Stimulated activated naive B cell treated with anti-CD40 and anti-IgM and Interleukin-4, amounts not matched to agents 10 μg/mL and 1 μg/mL and 100 μg/mL, for 72 hours (primary cell): ENCODE results near the gene FKBP7.
A peak's percentile ranks its signal among the peaks of the same experiment; 100 is the strongest.
"Not testable (repeated sequence)": the region's sequence is repeated elsewhere in the genome, so short reads cannot be mapped to it uniquely, and the experiment has no call there.

Source experiments
- ATAC-seq, 2 donors: fragments of 150-1000 bp; cut with Tn5 transposase; replicated peaks; 2 replicates each; pipeline ENCODE4 v1.10.0; 2021; ENCODE audit warnings: moderate library complexity in 1 of 2
- DNase-seq: peaks from one replicate; pipeline ENCODE4 v3.0.0; 2021
- H3K27ac Mint-ChIP-seq: one replicate; pipeline ENCODE4 v1.8.0; 2022; ENCODE audit warnings: mild to moderate bottlenecking, mixed read lengths
- H3K27me3 Mint-ChIP-seq, 2 donors: one replicate each; pipeline ENCODE4 v1.8.0; 2022; ENCODE audit warnings: mixed read lengths in 2 of 2
- H3K36me3 Mint-ChIP-seq, 2 donors: one replicate each; pipeline ENCODE4 v1.8.0; 2022; ENCODE audit warnings: mixed read lengths in 2 of 2, mild to moderate bottlenecking in 1 of 2
- H3K4me1 Mint-ChIP-seq, 2 donors: one replicate each; pipeline ENCODE4 v1.8.0; 2022; ENCODE audit warnings: mixed read lengths in 2 of 2, mild to moderate bottlenecking in 1 of 2
- H3K4me3 Mint-ChIP-seq, 2 donors: one replicate each; pipeline ENCODE4 v1.8.0; 2022; ENCODE audit warnings: mild to moderate bottlenecking in 2 of 2, mixed read lengths in 2 of 2, moderate library complexity in 1 of 2
- H3K9me3 Mint-ChIP-seq, 2 donors: one replicate each; pipeline ENCODE4 v1.8.0; 2022; ENCODE audit warnings: mixed read lengths in 2 of 2, mild to moderate bottlenecking in 1 of 2

The FKBP7 gene

GRCh38 chr2:178478439-178479274 is at the start of gene FKBP7:
FKBP7 (minus strand) TSS chr2:178478600; CDS start chr2:178478499, 101 bp downstream.
- H3K36me3 Mint-ChIP-seq = peaks cover 0 to 2% of the 10 kb centered on the region in 2 donors
- peak; percentile 72 to 76 for ATAC-seq
- peaks cover 22 to 30% of the 10 kb centered on the region in 2 donors for H3K4me1 Mint-ChIP-seq

GRCh38 chr2:178527592-178527991 is 49.2 kb upstream of the FKBP7 start:
- ATAC-seq (no peak), DNase-seq (no peak)
- no peak overlapping the region for H3K27ac Mint-ChIP-seq
- H3K9me3 Mint-ChIP-seq = peaks cover 0 to 3% of the 10 kb centered on the region in 2 donors
- no peak overlapping the region for H3K4me3 Mint-ChIP-seq
- H3K4me1 Mint-ChIP-seq = peaks cover 43 to 70% of the 10 kb centered on the region in 2 donors
- no peaks in the 10 kb centered on the region for H3K27me3 Mint-ChIP-seq
- peaks cover 40 to 45% of the 10 kb centered on the region in 2 donors for H3K36me3 Mint-ChIP-seq

More at GRCh38 chr2:178478439-178479274, at the start of gene FKBP7:
- Mint-ChIP-seq H3K4me3 (peak within 1 kb of the TSS; percentile 95 to 96), H3K9me3 (no peaks in the 10 kb centered on the region), H3K27me3 (no peaks in the 10 kb centered on the region), H3K27ac (peak within 1 kb of the TSS; percentile 99)
- peak; percentile 75 for DNase-seq

GRCh38 chr2:178526256-178526655 is 47.9 kb upstream of the FKBP7 start:
- Mint-ChIP-seq H3K27me3 (no peaks in the 10 kb centered on the region), H3K36me3 (peaks cover 34 to 41% of the 10 kb centered on the region in 2 donors), H3K4me1 (peaks cover 34 to 57% of the 10 kb centered on the region in 2 donors), H3K9me3 (peaks cover 0 to 4% of the 10 kb centered on the region in 2 donors), H3K4me3 (peak overlapping the region in 1 of 2 donors; percentile 13), H3K27ac (no peak overlapping the region)
- ATAC-seq (no peak), DNase-seq (no peak)

GRCh38 chr2:178525460-178525859 is 47.1 kb upstream of the FKBP7 start:
- Mint-ChIP-seq H3K4me3 (peak overlapping the region; percentile 29 to 35), H3K36me3 (peaks cover 30 to 41% of the 10 kb centered on the region in 2 donors), H3K4me1 (peaks cover 26 to 49% of the 10 kb centered on the region in 2 donors), H3K27ac (peak overlapping the region; percentile 37)
- H3K27me3 Mint-ChIP-seq, ATAC-seq, DNase-seq, H3K9me3 Mint-ChIP-seq: not testable (repeated sequence)

- DNase-seq, H3K27ac Mint-ChIP-seq, H3K4me3 Mint-ChIP-seq, ATAC-seq, H3K9me3 Mint-ChIP-seq, H3K27me3 Mint-ChIP-seq: not testable (repeated sequence)
- Mint-ChIP-seq H3K4me1 (peaks cover 24 to 45% of the 10 kb centered on the region in 2 donors), H3K36me3 (peaks cover 28 to 41% of the 10 kb centered on the region in 2 donors)
These were observed 46.6 kb upstream of the FKBP7 start for GRCh38 chr2:178525010-178525409.

GRCh38 chr2:178523596-178524134 is 45.3 kb upstream of the FKBP7 start:
- Mint-ChIP-seq H3K4me1 (peaks cover 17 to 34% of the 10 kb centered on the region in 2 donors), H3K27me3 (no peaks in the 10 kb centered on the region), H3K9me3 (peaks cover 0 to 4% of the 10 kb centered on the region in 2 donors), H3K27ac (peak overlapping the region; percentile 90), H3K4me3 (peak overlapping the region; percentile 91 to 93), H3K36me3 (peaks cover 30 to 36% of the 10 kb centered on the region in 2 donors)
- DNase-seq (no peak), ATAC-seq (peak in 1 of 2 donors; percentile 21)

- no peaks in the 10 kb centered on the region for H3K27me3 Mint-ChIP-seq
- H3K4me3 Mint-ChIP-seq = peak overlapping the region; percentile 91 to 93
- H3K27ac Mint-ChIP-seq = peak overlapping the region; percentile 90
- DNase-seq (peak; percentile 78), ATAC-seq (peak; percentile 96 to 97)
- peaks cover 32 to 40% of the 10 kb centered on the region in 2 donors for H3K36me3 Mint-ChIP-seq
- H3K4me1 Mint-ChIP-seq = peaks cover 14 to 28% of the 10 kb centered on the region in 2 donors
- peaks cover 0 to 4% of the 10 kb centered on the region in 2 donors for H3K9me3 Mint-ChIP-seq
These were observed 44.7 kb upstream of the FKBP7 start for GRCh38 chr2:178522950-178523595.

GRCh38 chr2:178521304-178522150 is 43.1 kb upstream of the FKBP7 start:
- ATAC-seq = no peak

GRCh38 chr2:178517496-178517895 is 39.1 kb upstream of the FKBP7 start:
- H3K27me3 Mint-ChIP-seq = no peaks in the 10 kb centered on the region
- peaks cover 3 to 7% of the 10 kb centered on the region in 2 donors for H3K4me1 Mint-ChIP-seq
- H3K27ac Mint-ChIP-seq = no peak overlapping the region
- no peaks in the 10 kb centered on the region for H3K9me3 Mint-ChIP-seq
- DNase-seq = no peak
- H3K4me3 Mint-ChIP-seq = no peak overlapping the region
- H3K36me3 Mint-ChIP-seq = peaks cover 25 to 37% of the 10 kb centered on the region in 2 donors
- ATAC-seq = no peak

More at GRCh38 chr2:178521304-178522150, 43.1 kb upstream of the FKBP7 start:
- Mint-ChIP-seq H3K27ac (peak overlapping the region; percentile 74), H3K4me3 (peak overlapping the region in 1 of 2 donors; percentile 0), H3K9me3 (peaks cover 0 to 4% of the 10 kb centered on the region in 2 donors), H3K4me1 (peaks cover 9 to 16% of the 10 kb centered on the region in 2 donors), H3K36me3 (peaks cover 29 to 44% of the 10 kb centered on the region in 2 donors), H3K27me3 (no peaks in the 10 kb centered on the region)
- DNase-seq = no peak

- Mint-ChIP-seq H3K4me1 (peaks cover 6 to 7% of the 10 kb centered on the region in 2 donors), H3K27me3 (no peaks in the 10 kb centered on the region), H3K36me3 (peaks cover 29 to 36% of the 10 kb centered on the region in 2 donors), H3K9me3 (no peaks in the 10 kb centered on the region), H3K27ac (no peak overlapping the region), H3K4me3 (no peak overlapping the region)
- DNase-seq (no peak), ATAC-seq (peak; percentile 57 to 68)
These were observed 36.3 kb upstream of the FKBP7 start for GRCh38 chr2:178514664-178515063.

- Mint-ChIP-seq H3K4me1 (peaks cover 7% of the 10 kb centered on the region in 2 donors), H3K9me3 (no peaks in the 10 kb centered on the region), H3K36me3 (peaks cover 31 to 39% of the 10 kb centered on the region in 2 donors), H3K27ac (no peak overlapping the region), H3K4me3 (no peak overlapping the region), H3K27me3 (no peaks in the 10 kb centered on the region)
- ATAC-seq (no peak), DNase-seq (no peak)
These were observed 35.5 kb upstream of the FKBP7 start for GRCh38 chr2:178513876-178514275.

- Mint-ChIP-seq H3K36me3 (peaks cover 28 to 34% of the 10 kb centered on the region in 2 donors), H3K4me1 (peaks cover 10 to 15% of the 10 kb centered on the region in 2 donors)
- ATAC-seq = peak in 1 of 2 donors; percentile 22
These were observed 34.1 kb upstream of the FKBP7 start for GRCh38 chr2:178512484-178512883.

GRCh38 chr2:178510384-178510783 is 32.0 kb upstream of the FKBP7 start:
- Mint-ChIP-seq H3K4me1 (peaks cover 10 to 15% of the 10 kb centered on the region in 2 donors), H3K9me3 (no peaks in the 10 kb centered on the region), H3K36me3 (peaks cover 25 to 33% of the 10 kb centered on the region in 2 donors), H3K27me3 (no peaks in the 10 kb centered on the region), H3K27ac (no peak overlapping the region), H3K4me3 (no peak overlapping the region)
- ATAC-seq = no peak
- DNase-seq = no peak

More at GRCh38 chr2:178512484-178512883, 34.1 kb upstream of the FKBP7 start:
- Mint-ChIP-seq H3K9me3 (no peaks in the 10 kb centered on the region), H3K27me3 (no peaks in the 10 kb centered on the region), H3K27ac (no peak overlapping the region), H3K4me3 (no peak overlapping the region)
- no peak for DNase-seq
